GM18519 (cell line): ENCODE data around the gene ZNF831.

Source experiments
- ATAC-seq: cut with Tn5 transposase; IDR thresholded peaks from one replicate; pipeline ENCODE4 v1.9.1; 2021; ENCODE audit warnings: mild to moderate bottlenecking, moderate library complexity; ENCODE audit not compliant: unreplicated experiment, low FRiP score

Gene ZNF831

GRCh38 chr20:59154317-59155013, 9.2 kb upstream of the ZNF831 start:
- ATAC-seq: no peak

GRCh38 chr20:59157064-59157463, 6.6 kb upstream of the ZNF831 start:
- no peak for ATAC-seq

GRCh38 chr20:59157531-59157930, 6.1 kb upstream of the ZNF831 start:
- no peak for ATAC-seq

- no peak for ATAC-seq
Measured at GRCh38 chr20:59157961-59158541, 5.6 kb upstream of the ZNF831 start.

GRCh38 chr20:59158673-59159072, 4.9 kb upstream of the ZNF831 start:
- no peak for ATAC-seq

- ATAC-seq: no peak
Measured at GRCh38 chr20:59159091-59159490, 4.5 kb upstream of the ZNF831 start.

GRCh38 chr20:59159493-59160376, 3.9 kb upstream of the ZNF831 start:
- no peak for ATAC-seq

- no peak for ATAC-seq
Measured at GRCh38 chr20:59160389-59161115, 3.1 kb upstream of the ZNF831 start.

- no peak for ATAC-seq
Measured at GRCh38 chr20:59161721-59162120, 1.9 kb upstream of the ZNF831 start.

- no peak for ATAC-seq
Measured at GRCh38 chr20:59164686-59165391, 1.2 kb downstream of the ZNF831 start.

- no peak for ATAC-seq
Measured at GRCh38 chr20:59165396-59165795, 1.8 kb downstream of the ZNF831 start.

- no peak for ATAC-seq
Measured at GRCh38 chr20:59165891-59166709, 2.5 kb downstream of the ZNF831 start.

- no peak for ATAC-seq
Measured at GRCh38 chr20:59170406-59171349, 7.1 kb downstream of the ZNF831 start.

GRCh38 chr20:59171986-59172385, 8.4 kb downstream of the ZNF831 start:
- ATAC-seq: no peak

GRCh38 chr20:59173938-59174491, 10.4 kb downstream of the ZNF831 start:
- no peak for ATAC-seq

GRCh38 chr20:59175002-59175401, 11.4 kb downstream of the ZNF831 start:
- no peak for ATAC-seq

- no peak for ATAC-seq
Measured at GRCh38 chr20:59175861-59176260, 12.2 kb downstream of the ZNF831 start.

- no peak for ATAC-seq
Measured at GRCh38 chr20:59176812-59177211, 13.2 kb downstream of the ZNF831 start.
